NCI-H524 treated with DMSO at 0.1 percent for 48 hours (cell line): Measurements from ENCODE around the gene CRYBG1.

ENCODE experiments used
- DNase-seq: peaks from one replicate; lab custom pipeline; 2025; lab: John Stamatoyannopoulos, UW

CRYBG1 gene

GRCh38 chr6:106608080-106608668 is 247.7 kb downstream of the CRYBG1 start:
- no peak for DNase-seq

- no peak for DNase-seq
Measured at GRCh38 chr6:106609699-106610098, 249.2 kb downstream of the CRYBG1 start.

- no peak for DNase-seq
Measured at GRCh38 chr6:106611030-106611429, 250.5 kb downstream of the CRYBG1 start.

- no peak for DNase-seq
Measured at GRCh38 chr6:106612671-106613416, 252.3 kb downstream of the CRYBG1 start.

- no peak for DNase-seq
Measured at GRCh38 chr6:106613590-106613989, 253.1 kb downstream of the CRYBG1 start.

GRCh38 chr6:106614166-106614565 is 253.6 kb downstream of the CRYBG1 start:
- DNase-seq = no peak

GRCh38 chr6:106614592-106615257 is 254.2 kb downstream of the CRYBG1 start:
- no peak for DNase-seq

- no peak for DNase-seq
Measured at GRCh38 chr6:106617302-106617701, 256.8 kb downstream of the CRYBG1 start.

- no peak for DNase-seq
Measured at GRCh38 chr6:106617857-106618256, 257.3 kb downstream of the CRYBG1 start.

GRCh38 chr6:106618324-106618723 is 257.8 kb downstream of the CRYBG1 start:
- DNase-seq = no peak

GRCh38 chr6:106619223-106619622 is 258.7 kb downstream of the CRYBG1 start:
- DNase-seq = no peak

GRCh38 chr6:106620931-106621672 is 260.6 kb downstream of the CRYBG1 start:
- DNase-seq = no peak
